Gastroesophageal sphincter (tissue), 3 donors: ENCODE data around the gene HIF1A.

Experiments used
- EP300 ChIP-seq: sonication (generic); formaldehyde crosslinking; IDR thresholded peaks from one replicate; pipeline ENCODE4 v1.6.1; 2017; ENCODE audit warnings: antibody characterized with exemption, mild to moderate bottlenecking
- POLR2A ChIP-seq, 2 donors: fragments of 450-650 bp; IDR thresholded peaks; one replicate each; pipeline ENCODE4 v1.6.1; 2017; ENCODE audit warnings: antibody characterized with exemption in 2 of 2, mild to moderate bottlenecking in 2 of 2, moderate library complexity in 1 of 2
- POLR2AphosphoS5 ChIP-seq: sonication (generic); formaldehyde crosslinking; IDR thresholded peaks from one replicate; pipeline ENCODE4 v1.6.1; 2017; ENCODE audit warnings: antibody characterized with exemption
- TF ChIP-seq, protein P1 (sequence below), 4 experiments: fragments of 200-600 bp in 2 of 4; fragments of 450-650 bp in 2 of 4; sonication (generic) in 1 of 4; IDR thresholded peaks; one replicate each; pipeline ENCODE4 v1.5.1; 2017 to 2019; ENCODE audit warnings: antibody characterized with exemption in 4 of 4, mild to moderate bottlenecking in 2 of 4, moderate library complexity in 2 of 4

DNA sequence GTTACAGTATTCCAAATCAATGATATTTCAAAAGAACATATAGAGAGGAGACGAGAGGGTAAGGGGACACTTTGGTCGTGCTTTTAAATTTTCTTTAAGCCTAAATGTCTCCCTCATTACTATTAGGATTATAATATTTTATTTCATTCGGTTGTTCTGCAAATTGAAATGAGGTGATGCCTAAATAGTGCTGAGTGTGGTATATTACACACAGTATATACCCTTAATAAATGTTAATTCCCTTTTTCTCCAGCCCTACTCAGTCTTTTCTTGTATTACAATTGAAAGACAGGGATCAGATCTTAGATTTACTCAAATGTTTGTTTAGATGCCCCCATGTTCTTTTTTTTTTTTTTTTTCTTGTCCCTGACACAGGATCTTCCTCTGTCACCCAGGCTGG is 74.6 kb downstream of the HIF1A start:
- TF ChIP-seq POLR2A (IDR thresholded peaks at IDR 0.05) (no peak), POLR2AphosphoS5 (no peak), EP300 (no peak)
- TF ChIP-seq, protein P1, sequence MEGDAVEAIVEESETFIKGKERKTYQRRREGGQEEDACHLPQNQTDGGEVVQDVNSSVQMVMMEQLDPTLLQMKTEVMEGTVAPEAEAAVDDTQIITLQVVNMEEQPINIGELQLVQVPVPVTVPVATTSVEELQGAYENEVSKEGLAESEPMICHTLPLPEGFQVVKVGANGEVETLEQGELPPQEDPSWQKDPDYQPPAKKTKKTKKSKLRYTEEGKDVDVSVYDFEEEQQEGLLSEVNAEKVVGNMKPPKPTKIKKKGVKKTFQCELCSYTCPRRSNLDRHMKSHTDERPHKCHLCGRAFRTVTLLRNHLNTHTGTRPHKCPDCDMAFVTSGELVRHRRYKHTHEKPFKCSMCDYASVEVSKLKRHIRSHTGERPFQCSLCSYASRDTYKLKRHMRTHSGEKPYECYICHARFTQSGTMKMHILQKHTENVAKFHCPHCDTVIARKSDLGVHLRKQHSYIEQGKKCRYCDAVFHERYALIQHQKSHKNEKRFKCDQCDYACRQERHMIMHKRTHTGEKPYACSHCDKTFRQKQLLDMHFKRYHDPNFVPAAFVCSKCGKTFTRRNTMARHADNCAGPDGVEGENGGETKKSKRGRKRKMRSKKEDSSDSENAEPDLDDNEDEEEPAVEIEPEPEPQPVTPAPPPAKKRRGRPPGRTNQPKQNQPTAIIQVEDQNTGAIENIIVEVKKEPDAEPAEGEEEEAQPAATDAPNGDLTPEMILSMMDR (IDR thresholded peaks at IDR 0.05): no peak
